GM18526 (cell line): ENCODE data around the gene KCNT2.

Source experiments
- POLR2A ChIP-seq: IDR thresholded peaks from 3 replicates; pipeline ENCODE4 v1.6.1; 2011; ENCODE audit not compliant: insufficient read length; ENCODE audit errors: extremely low read depth

The KCNT2 gene

GRCh38 chr1:196494766-196495165 lies 113.5 kb downstream of the KCNT2 start:
- TF ChIP-seq POLR2A, result no peak

GRCh38 chr1:196493881-196494280 lies 114.4 kb downstream of the KCNT2 start:
- TF ChIP-seq POLR2A, result no peak

DNA sequence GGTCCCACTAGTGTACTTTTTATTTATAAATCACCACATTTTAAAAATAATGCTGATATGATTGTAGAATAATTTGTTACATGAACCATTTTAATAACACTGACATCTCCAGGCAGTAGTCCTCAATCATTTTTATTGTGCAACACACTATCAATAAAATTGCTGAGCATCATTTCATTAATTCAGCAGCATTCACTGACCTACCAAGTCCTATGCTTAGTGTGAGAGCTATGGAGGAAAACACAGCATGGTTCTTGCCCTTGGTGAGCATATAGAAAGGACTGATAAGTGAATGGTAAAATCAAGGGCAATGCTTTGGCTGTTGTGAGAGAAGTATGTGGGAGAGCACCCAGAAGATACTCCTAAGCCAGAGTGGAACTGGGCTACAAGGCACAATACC lies 119.7 kb downstream of the KCNT2 start:
- TF ChIP-seq POLR2A, result no peak

GRCh38 chr1:196486346-196486745 lies 121.9 kb downstream of the KCNT2 start:
- no peak for TF ChIP-seq POLR2A

DNA sequence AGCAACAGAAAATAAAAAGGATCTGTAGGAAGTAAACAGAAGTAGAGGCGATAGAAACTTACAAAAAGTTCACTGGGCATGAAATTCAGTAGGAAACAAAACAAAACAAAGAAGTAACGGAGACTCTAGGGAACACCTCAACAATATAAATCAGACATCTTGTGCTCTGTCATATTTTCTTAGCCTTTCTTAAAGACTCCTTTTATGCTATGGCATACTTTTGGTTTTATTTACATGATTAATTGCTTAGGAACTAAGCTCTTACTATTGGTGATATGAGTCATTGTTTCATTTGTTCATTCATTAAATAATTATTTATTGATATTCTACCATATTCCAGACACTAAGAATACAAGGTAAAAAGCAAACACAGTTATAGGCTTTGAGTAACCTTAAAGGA lies 126.6 kb downstream of the KCNT2 start:
- TF ChIP-seq POLR2A, result no peak

DNA sequence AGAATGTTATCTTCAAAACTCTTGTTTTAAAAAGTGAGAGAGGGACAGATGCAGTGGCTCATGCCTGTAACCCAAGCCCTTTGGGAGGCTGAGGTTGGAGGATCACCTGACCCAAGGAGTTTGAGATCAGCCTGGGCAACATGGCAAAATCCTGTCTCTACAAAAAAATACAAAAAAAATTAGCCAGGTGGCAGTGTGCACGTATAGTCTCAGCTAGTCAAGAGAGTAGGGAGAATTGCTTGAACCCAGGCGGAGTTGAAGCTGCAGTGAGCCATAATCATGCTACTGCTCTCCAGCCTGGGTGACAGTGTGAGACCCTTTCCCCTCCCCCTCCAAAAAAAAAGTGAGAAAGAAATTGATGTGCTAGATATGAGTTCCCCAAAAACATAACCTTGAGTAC lies 131.0 kb downstream of the KCNT2 start:
- no peak for TF ChIP-seq POLR2A

- TF ChIP-seq POLR2A, result no peak
These were observed 140.9 kb downstream of the KCNT2 start for GRCh38 chr1:196467230-196467925.

GRCh38 chr1:196466654-196467053 lies 141.6 kb downstream of the KCNT2 start:
- TF ChIP-seq POLR2A, result no peak

- no peak for TF ChIP-seq POLR2A
These were observed 142.1 kb downstream of the KCNT2 start for GRCh38 chr1:196466166-196466565.

DNA sequence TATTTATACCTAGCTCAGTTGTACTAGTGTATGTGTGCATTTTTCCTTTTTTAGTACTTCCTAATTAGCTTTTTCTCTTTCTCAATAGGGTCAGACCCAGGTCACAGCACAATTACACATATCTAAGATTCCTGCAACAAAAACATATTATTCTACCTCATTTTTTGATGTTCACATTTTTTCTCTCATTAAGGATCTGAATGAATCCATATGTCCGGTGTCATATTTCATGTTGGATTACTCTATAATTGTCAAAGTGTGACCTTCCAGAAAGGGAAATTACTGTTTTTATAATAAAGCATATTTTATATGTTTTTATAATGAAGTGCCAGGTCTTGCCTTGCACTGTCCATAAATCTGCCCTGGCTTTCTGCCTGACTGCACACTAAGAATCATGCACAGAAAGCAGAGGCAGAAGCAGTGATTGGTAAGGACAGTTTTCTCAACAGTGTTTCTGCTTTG lies 143.7 kb downstream of the KCNT2 start:
- no peak for TF ChIP-seq POLR2A

DNA sequence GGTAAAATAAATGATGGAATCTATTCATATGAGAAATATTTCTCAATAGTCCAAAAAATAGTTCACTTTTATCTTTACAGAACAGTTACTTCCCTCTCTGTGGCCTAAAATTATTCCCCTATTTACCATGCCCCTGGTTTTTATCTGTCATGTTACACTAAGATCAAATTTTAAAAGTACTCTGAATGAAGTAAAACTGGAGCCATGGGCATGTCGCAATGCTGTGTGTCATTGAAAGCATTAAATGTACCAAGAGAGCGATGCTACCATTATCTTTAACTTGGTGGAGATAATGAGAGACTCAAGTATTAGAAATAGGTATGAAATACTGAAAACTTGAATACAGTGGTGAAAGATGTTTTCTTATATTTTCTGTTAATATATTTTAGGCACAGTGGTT lies 146.2 kb downstream of the KCNT2 start:
- no peak for TF ChIP-seq POLR2A

DNA sequence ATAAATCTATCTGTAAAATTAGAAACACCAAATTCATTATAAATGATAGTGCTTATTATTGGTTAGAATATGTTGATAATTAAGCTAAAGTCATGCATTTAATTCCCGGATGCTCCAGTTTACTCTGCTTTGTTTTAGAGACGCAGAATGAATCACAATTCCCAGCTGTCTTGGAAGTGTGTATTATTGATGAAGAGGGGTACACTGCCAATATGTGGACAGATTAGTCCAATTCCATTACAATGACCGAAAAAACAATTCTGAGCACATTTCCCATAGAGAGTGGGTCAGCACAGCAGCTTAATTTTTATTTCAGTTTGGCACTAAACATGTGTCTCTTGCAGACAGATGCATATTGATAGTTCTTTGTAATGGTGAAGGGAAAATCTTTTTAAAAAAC lies 146.7 kb downstream of the KCNT2 start:
- TF ChIP-seq POLR2A, result no peak

DNA sequence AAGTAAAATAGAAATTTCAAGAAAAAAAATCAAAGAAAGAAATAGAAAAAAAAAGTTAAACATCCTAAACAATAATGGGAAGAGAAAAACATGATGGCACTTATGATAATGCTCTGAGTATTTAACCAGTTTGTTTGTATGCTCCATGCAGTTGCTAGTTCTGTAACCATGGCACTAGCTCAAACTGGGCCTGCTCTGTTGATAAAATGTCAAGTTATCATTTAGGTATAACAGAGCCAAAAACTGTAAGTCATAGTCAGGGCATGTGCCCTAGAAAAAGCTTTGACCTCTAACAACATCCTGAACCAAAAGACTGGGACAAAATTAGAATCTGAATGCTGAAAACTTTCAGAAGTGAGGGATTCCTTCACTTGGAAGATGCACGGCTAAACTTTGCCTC lies 148.9 kb downstream of the KCNT2 start:
- TF ChIP-seq POLR2A, result no peak

GRCh38 chr1:196454792-196455191 lies 153.4 kb downstream of the KCNT2 start:
- no peak for TF ChIP-seq POLR2A

DNA sequence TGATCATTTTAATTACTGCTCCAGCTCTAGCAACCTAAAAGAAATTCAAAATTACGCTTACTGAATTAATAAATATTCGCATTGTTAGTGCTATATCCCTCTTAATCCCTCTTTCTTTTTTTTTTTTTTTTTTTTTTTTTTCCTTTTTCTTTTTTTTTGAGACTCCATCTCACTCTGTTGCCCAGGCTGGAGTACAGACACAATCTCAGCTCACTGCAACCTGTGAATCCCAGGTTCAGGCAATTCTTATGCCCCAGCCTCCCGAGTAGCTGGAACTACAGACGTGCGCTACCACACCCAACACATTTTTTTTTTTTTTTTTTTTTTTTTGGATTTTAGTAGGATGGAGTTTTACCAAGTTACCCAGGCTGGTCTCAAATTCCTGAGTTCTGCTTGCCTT lies 157.1 kb downstream of the KCNT2 start:
- no peak for TF ChIP-seq POLR2A

DNA sequence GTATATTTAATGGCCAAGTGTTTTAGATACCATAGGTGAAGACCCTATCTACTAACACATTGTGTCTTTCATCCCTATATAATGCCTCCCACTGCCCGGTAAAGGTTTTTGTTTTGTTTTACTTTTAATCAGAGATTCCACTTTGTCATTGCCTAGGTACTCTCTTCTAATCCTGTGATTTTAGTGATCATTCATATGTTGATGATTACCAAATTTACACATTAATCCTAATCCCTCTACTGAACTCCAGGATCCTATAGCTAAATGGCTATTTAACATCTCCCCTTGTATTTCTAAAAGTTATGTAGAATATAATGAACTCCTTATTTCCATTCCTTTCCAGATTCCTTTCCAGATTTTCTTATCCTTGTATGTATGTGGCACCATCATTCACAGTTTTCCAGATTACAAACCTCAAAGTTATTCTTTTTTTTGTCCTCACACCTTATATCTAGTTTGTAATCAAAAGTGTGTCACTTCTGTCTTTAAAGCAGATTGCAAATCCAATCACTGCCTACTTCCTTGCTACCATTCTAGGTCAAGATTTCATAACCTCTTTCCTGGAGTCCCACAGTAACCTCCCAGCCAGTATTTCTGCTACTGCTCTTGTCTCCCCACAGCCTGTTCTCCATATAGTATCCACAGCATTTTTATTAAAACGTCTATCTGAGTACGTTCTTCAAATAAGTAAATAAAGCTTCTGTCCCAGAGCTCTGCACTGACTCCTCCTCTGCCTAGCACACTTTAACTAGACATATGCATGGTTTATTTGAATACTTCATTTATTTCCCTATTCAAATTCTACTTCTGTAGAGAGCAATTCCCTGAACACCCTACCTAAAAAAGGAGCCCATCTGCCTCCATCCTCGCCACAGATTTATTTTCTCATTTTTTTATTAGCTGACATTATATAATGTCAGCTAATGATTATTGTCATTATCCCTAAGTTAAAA lies 157.8 kb downstream of the KCNT2 start:
- TF ChIP-seq POLR2A, result no peak
